ENCODE results near the gene KDM4D.

KDM4D gene

DNA sequence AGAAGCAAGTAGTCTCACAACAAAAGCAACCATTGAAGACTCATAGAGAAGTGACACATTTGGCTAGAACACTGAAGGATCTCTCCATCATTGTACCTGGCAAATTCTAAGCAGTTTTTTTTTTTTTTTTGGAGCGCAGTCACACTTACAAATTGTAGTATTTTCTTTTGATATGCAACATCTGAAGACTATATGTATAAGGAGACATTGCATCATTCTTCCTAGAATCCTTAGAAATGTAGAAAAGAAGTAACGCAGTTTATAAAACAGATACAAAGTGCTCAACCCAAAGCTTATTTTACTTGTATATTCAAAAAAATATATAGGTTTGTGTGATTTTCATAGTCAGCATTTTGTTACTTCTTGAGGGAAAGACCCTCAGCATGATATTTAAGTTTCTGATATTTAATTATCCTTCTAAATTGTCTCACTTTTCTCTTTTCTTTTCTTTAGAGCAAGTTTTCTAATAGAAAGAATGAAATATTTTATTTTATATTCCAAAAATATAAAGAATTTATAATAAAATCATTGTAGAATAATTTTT is 20.0 kb downstream of the KDM4D start:
- TF ChIP-seq ESRRG (CRISPR knock-in tag; IDR thresholded peaks at IDR 0.05) (no peak), SNAI2 (CRISPR knock-in tag; IDR thresholded peaks at IDR 0.05) (no peak), GLIS3 (CRISPR knock-in tag; IDR thresholded peaks at IDR 0.05) (no peak), ISL1 (CRISPR knock-in tag; IDR thresholded peaks at IDR 0.05) (no peak), ZNF70 (CRISPR knock-in tag; IDR thresholded peaks at IDR 0.05) (no peak), RARB (CRISPR knock-in tag; IDR thresholded peaks at IDR 0.05) (no peak), CSDC2 (CRISPR knock-in tag; IDR thresholded peaks at IDR 0.05) (no peak), ZFP30 (CRISPR knock-in tag; IDR thresholded peaks at IDR 0.05) (no peak), BACH2 (CRISPR knock-in tag; IDR thresholded peaks at IDR 0.05; ENCODE audit: borderline replicate concordance) (no peak), TCF4 (CRISPR knock-in tag; IDR thresholded peaks at IDR 0.05; ENCODE audit: borderline replicate concordance) (no peak), OSR1 (CRISPR knock-in tag; IDR thresholded peaks at IDR 0.05) (no peak), TOX (CRISPR knock-in tag; IDR thresholded peaks at IDR 0.05; ENCODE audit: borderline replicate concordance) (no peak), PPARA (CRISPR knock-in tag; IDR thresholded peaks at IDR 0.05; ENCODE audit: borderline replicate concordance) (no peak), ZNF8 (CRISPR knock-in tag; IDR thresholded peaks at IDR 0.05) (no peak)
- TF ChIP-seq, protein P1, sequence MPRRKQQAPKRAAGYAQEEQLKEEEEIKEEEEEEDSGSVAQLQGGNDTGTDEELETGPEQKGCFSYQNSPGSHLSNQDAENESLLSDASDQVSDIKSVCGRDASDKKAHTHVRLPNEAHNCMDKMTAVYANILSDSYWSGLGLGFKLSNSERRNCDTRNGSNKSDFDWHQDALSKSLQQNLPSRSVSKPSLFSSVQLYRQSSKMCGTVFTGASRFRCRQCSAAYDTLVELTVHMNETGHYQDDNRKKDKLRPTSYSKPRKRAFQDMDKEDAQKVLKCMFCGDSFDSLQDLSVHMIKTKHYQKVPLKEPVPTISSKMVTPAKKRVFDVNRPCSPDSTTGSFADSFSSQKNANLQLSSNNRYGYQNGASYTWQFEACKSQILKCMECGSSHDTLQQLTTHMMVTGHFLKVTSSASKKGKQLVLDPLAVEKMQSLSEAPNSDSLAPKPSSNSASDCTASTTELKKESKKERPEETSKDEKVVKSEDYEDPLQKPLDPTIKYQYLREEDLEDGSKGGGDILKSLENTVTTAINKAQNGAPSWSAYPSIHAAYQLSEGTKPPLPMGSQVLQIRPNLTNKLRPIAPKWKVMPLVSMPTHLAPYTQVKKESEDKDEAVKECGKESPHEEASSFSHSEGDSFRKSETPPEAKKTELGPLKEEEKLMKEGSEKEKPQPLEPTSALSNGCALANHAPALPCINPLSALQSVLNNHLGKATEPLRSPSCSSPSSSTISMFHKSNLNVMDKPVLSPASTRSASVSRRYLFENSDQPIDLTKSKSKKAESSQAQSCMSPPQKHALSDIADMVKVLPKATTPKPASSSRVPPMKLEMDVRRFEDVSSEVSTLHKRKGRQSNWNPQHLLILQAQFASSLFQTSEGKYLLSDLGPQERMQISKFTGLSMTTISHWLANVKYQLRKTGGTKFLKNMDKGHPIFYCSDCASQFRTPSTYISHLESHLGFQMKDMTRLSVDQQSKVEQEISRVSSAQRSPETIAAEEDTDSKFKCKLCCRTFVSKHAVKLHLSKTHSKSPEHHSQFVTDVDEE (CRISPR knock-in tag; IDR thresholded peaks at IDR 0.05) = no peak
- TF ChIP-seq, protein P2, sequence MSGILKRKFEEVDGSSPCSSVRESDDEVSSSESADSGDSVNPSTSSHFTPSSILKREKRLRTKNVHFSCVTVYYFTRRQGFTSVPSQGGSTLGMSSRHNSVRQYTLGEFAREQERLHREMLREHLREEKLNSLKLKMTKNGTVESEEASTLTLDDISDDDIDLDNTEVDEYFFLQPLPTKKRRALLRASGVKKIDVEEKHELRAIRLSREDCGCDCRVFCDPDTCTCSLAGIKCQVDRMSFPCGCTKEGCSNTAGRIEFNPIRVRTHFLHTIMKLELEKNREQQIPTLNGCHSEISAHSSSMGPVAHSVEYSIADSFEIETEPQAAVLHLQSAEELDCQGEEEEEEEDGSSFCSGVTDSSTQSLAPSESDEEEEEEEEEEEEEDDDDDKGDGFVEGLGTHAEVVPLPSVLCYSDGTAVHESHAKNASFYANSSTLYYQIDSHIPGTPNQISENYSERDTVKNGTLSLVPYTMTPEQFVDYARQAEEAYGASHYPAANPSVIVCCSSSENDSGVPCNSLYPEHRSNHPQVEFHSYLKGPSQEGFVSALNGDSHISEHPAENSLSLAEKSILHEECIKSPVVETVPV (CRISPR knock-in tag; IDR thresholded peaks at IDR 0.05) = no peak
- TF ChIP-seq, protein P3, sequence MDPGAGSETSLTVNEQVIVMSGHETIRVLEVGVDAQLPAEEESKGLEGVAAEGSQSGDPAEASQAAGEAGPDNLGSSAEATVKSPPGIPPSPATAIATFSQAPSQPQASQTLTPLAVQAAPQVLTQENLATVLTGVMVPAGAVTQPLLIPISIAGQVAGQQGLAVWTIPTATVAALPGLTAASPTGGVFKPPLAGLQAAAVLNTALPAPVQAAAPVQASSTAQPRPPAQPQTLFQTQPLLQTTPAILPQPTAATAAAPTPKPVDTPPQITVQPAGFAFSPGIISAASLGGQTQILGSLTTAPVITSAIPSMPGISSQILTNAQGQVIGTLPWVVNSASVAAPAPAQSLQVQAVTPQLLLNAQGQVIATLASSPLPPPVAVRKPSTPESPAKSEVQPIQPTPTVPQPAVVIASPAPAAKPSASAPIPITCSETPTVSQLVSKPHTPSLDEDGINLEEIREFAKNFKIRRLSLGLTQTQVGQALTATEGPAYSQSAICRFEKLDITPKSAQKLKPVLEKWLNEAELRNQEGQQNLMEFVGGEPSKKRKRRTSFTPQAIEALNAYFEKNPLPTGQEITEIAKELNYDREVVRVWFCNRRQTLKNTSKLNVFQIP (CRISPR knock-in tag; IDR thresholded peaks at IDR 0.05; ENCODE audit: borderline replicate concordance, low read depth) = no peak
- TF ChIP-seq, protein P4, sequence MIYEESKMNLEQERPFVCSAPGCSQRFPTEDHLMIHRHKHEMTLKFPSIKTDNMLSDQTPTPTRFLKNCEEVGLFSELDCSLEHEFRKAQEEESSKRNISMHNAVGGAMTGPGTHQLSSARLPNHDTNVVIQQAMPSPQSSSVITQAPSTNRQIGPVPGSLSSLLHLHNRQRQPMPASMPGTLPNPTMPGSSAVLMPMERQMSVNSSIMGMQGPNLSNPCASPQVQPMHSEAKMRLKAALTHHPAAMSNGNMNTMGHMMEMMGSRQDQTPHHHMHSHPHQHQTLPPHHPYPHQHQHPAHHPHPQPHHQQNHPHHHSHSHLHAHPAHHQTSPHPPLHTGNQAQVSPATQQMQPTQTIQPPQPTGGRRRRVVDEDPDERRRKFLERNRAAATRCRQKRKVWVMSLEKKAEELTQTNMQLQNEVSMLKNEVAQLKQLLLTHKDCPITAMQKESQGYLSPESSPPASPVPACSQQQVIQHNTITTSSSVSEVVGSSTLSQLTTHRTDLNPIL (CRISPR knock-in tag; IDR thresholded peaks at IDR 0.05; ENCODE audit: low read depth) = no peak
- ATAC-seq = no peak

DNA sequence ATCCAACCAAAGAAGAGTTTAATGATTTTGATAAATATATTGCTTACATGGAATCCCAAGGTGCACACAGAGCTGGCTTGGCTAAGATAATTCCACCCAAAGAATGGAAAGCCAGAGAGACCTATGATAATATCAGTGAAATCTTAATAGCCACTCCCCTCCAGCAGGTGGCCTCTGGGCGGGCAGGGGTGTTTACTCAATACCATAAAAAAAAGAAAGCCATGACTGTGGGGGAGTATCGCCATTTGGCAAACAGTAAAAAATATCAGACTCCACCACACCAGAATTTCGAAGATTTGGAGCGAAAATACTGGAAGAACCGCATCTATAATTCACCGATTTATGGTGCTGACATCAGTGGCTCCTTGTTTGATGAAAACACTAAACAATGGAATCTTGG is 23.9 kb downstream of the KDM4D start:
- TF ChIP-seq ZC3H10 (CRISPR knock-in tag; IDR thresholded peaks at IDR 0.05) (no peak), ZFP3 (CRISPR knock-in tag; IDR thresholded peaks at IDR 0.05) (no peak), ESRRG (CRISPR knock-in tag; IDR thresholded peaks at IDR 0.05) (no peak), GLIS3 (CRISPR knock-in tag; IDR thresholded peaks at IDR 0.05) (no peak), SNAI2 (CRISPR knock-in tag; IDR thresholded peaks at IDR 0.05) (no peak)
- TF ChIP-seq, protein P2 (CRISPR knock-in tag; IDR thresholded peaks at IDR 0.05) = no peak
- TF ChIP-seq, protein P3 (CRISPR knock-in tag; IDR thresholded peaks at IDR 0.05; ENCODE audit: borderline replicate concordance, low read depth) = no peak
- no peak for ATAC-seq

DNA sequence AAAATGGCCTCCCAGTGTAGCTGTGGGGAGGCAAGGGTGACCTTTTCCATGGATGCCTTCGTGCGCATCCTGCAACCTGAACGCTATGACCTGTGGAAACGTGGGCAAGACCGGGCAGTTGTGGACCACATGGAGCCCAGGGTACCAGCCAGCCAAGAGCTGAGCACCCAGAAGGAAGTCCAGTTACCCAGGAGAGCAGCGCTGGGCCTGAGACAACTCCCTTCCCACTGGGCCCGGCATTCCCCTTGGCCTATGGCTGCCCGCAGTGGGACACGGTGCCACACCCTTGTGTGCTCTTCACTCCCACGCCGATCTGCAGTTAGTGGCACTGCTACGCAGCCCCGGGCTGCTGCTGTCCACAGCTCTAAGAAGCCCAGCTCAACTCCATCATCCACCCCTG is 24.8 kb downstream of the KDM4D start:
- no peak for ATAC-seq
- TF ChIP-seq ZC3H10 (CRISPR knock-in tag; IDR thresholded peaks at IDR 0.05) (no peak), GLIS3 (CRISPR knock-in tag; IDR thresholded peaks at IDR 0.05) (no peak), ESRRG (CRISPR knock-in tag; IDR thresholded peaks at IDR 0.05) (no peak), ARNTL (CRISPR knock-in tag; IDR thresholded peaks at IDR 0.05; ENCODE audit: borderline replicate concordance, low read depth) (no peak), RARB (CRISPR knock-in tag; IDR thresholded peaks at IDR 0.05) (no peak), ZNF70 (CRISPR knock-in tag; IDR thresholded peaks at IDR 0.05) (no peak), SNAI2 (CRISPR knock-in tag; IDR thresholded peaks at IDR 0.05) (no peak), PPARA (CRISPR knock-in tag; IDR thresholded peaks at IDR 0.05; ENCODE audit: borderline replicate concordance) (no peak), BACH2 (CRISPR knock-in tag; IDR thresholded peaks at IDR 0.05; ENCODE audit: borderline replicate concordance) (no peak), TOX (CRISPR knock-in tag; IDR thresholded peaks at IDR 0.05; ENCODE audit: borderline replicate concordance) (no peak)
- TF ChIP-seq, protein P3 (CRISPR knock-in tag; IDR thresholded peaks at IDR 0.05; ENCODE audit: borderline replicate concordance, low read depth) = no peak
- TF ChIP-seq, protein P1 (CRISPR knock-in tag; IDR thresholded peaks at IDR 0.05) = no peak

Data from SK-N-SH treated with all-trans-retinoic acid at 6 μM for 48 hours (cell line).